ENCODE measurements around the gene PARD3B.

The PARD3B gene

GRCh38 chr2:205637779-205638503 is 1092.7 kb downstream of the PARD3B start:
- Histone ChIP-seq H3K79me2 (ENCODE audit: control insufficient read depth, low read length) (no peaks in the 10 kb centered on the region), H3K4me3 (ENCODE audit: low read length) (no peak overlapping the region), H3K36me3 (ENCODE audit: control insufficient read depth, low read length) (no peaks in the 10 kb centered on the region), H3K4me1 (ENCODE audit: control insufficient read depth, low read length) (no peaks in the 10 kb centered on the region), H3K4me2 (ENCODE audit: low read length) (no peak overlapping the region), H3K27ac (ENCODE audit: low read depth, low read length) (no peak overlapping the region), H3K27me3 (ENCODE audit: control insufficient read depth, low read length) (peaks cover 6% of the 10 kb centered on the region), H3K9me2 (replicated peaks; ENCODE audit: control insufficient read depth, low read length) (no peaks in the 10 kb centered on the region), H4K20me1 (ENCODE audit: control insufficient read depth, insufficient read depth, low read depth, low read length) (no peaks in the 10 kb centered on the region), H3F3A (ENCODE audit: control insufficient read depth, insufficient read depth) (no peaks in the 10 kb centered on the region), H3K9me3 (ENCODE audit: control insufficient read depth, insufficient read depth, low read length) (no peaks in the 10 kb centered on the region)
- TF ChIP-seq CTCF (IDR thresholded peaks at IDR 0.05; ENCODE audit: low read depth, low read length, poor library complexity, severe bottlenecking) = no peak
- TF ChIP-seq EZH2phosphoT487 (IDR thresholded peaks at IDR 0.05; ENCODE audit: borderline replicate concordance, low read length) = no peak

GRCh38 chr2:205640716-205641115 is 1095.4 kb downstream of the PARD3B start:
- Histone ChIP-seq H3K4me2 (ENCODE audit: low read length) (no peak overlapping the region), H3K27ac (ENCODE audit: low read depth, low read length) (no peak overlapping the region), H3F3A (ENCODE audit: control insufficient read depth, insufficient read depth) (no peaks in the 10 kb centered on the region), H4K20me1 (ENCODE audit: control insufficient read depth, insufficient read depth, low read depth, low read length) (no peaks in the 10 kb centered on the region), H3K9me3 (ENCODE audit: control insufficient read depth, insufficient read depth, low read length) (no peaks in the 10 kb centered on the region), H3K36me3 (ENCODE audit: control insufficient read depth, low read length) (no peaks in the 10 kb centered on the region), H3K9me2 (replicated peaks; ENCODE audit: control insufficient read depth, low read length) (no peaks in the 10 kb centered on the region), H3K4me3 (ENCODE audit: low read length) (no peak overlapping the region), H3K27me3 (ENCODE audit: control insufficient read depth, low read length) (peaks cover 6% of the 10 kb centered on the region), H3K79me2 (ENCODE audit: control insufficient read depth, low read length) (no peaks in the 10 kb centered on the region), H3K4me1 (ENCODE audit: control insufficient read depth, low read length) (no peaks in the 10 kb centered on the region)
- no peak for TF ChIP-seq CTCF (IDR thresholded peaks at IDR 0.05; ENCODE audit: low read depth, low read length, poor library complexity, severe bottlenecking)
- TF ChIP-seq EZH2phosphoT487 (IDR thresholded peaks at IDR 0.05; ENCODE audit: borderline replicate concordance, low read length) = no peak

GRCh38 chr2:205642599-205643356 is 1097.5 kb downstream of the PARD3B start:
- H3K9me2 ChIP-seq (replicated peaks; ENCODE audit: control insufficient read depth, low read length) = no peaks in the 10 kb centered on the region
- H3K27ac ChIP-seq (ENCODE audit: low read depth, low read length) = no peak overlapping the region
- no peaks in the 10 kb centered on the region for H3K4me1 ChIP-seq (ENCODE audit: control insufficient read depth, low read length)
- no peaks in the 10 kb centered on the region for H3K36me3 ChIP-seq (ENCODE audit: control insufficient read depth, low read length)
- H3K79me2 ChIP-seq (ENCODE audit: control insufficient read depth, low read length) = no peaks in the 10 kb centered on the region
- H3K4me3 ChIP-seq (ENCODE audit: low read length) = no peak overlapping the region
- H4K20me1 ChIP-seq (ENCODE audit: control insufficient read depth, insufficient read depth, low read depth, low read length) = no peaks in the 10 kb centered on the region
- no peaks in the 10 kb centered on the region for H3F3A ChIP-seq (ENCODE audit: control insufficient read depth, insufficient read depth)
- H3K27me3 ChIP-seq (ENCODE audit: control insufficient read depth, low read length) = peaks cover 8% of the 10 kb centered on the region
- no peak overlapping the region for H3K4me2 ChIP-seq (ENCODE audit: low read length)
- TF ChIP-seq EZH2phosphoT487 (IDR thresholded peaks at IDR 0.05; ENCODE audit: borderline replicate concordance, low read length) (no peak), CTCF (IDR thresholded peaks at IDR 0.05; ENCODE audit: low read depth, low read length, poor library complexity, severe bottlenecking) (no peak)
- H3K9me3 ChIP-seq (ENCODE audit: control insufficient read depth, insufficient read depth, low read length) = no peaks in the 10 kb centered on the region
